H1 (cell line): ENCODE results near the gene NCK2. TPM values are rescaled to one million over a fixed set of nuclear protein-coding genes. Genes with fewer than 3 reads are reported as not detected.

ENCODE experiments used
- ASH2L ChIP-seq: fragments of 200-600, 300-600 bp; sonication (generic); IDR thresholded peaks from one replicate; pipeline ENCODE4 v1.7.1; 2017; ENCODE audit warnings: low read length
- CEBPB ChIP-seq: IDR thresholded peaks from 2 replicates; pipeline ENCODE4 v1.6.1; 2012; ENCODE audit warnings: low read depth, low read length
- CTBP2 ChIP-seq: IDR thresholded peaks from 2 replicates; pipeline ENCODE4 v1.7.0; 2011; ENCODE audit warnings: borderline replicate concordance, mild to moderate bottlenecking, moderate library complexity, mixed read lengths, low read length; ENCODE audit not compliant: insufficient read depth, insufficient read length
- E2F6 ChIP-seq: IDR thresholded peaks from 2 replicates; pipeline ENCODE4 v1.6.1; 2012; ENCODE audit warnings: inconsistent platforms
- EZH2 ChIP-seq: fragments of 200-600 bp; sonication (generic); IDR thresholded peaks from 2 replicates; pipeline ENCODE4 v1.7.1; 2012; ENCODE audit warnings: low read depth, mild to moderate bottlenecking, moderate library complexity, low read length, inconsistent platforms; ENCODE audit not compliant: severe bottlenecking
- NANOG ChIP-seq: IDR thresholded peaks from 2 replicates; pipeline ENCODE4 v1.6.1; 2011; ENCODE audit warnings: low read length, low read depth, mild to moderate bottlenecking, inconsistent platforms; ENCODE audit not compliant: insufficient read depth, poor library complexity, severe bottlenecking
- POLR2AphosphoS5 ChIP-seq: IDR thresholded peaks from 2 replicates; pipeline ENCODE4 v1.6.1; 2011; ENCODE audit warnings: low read depth, low read length
- TBP ChIP-seq: IDR thresholded peaks from 2 replicates; pipeline ENCODE4 v1.6.1; 2011; ENCODE audit warnings: low read depth, low read length, improper control_type of control experiment
- polyA plus RNA-seq, 7 experiments: library from polyadenylated mRNA; depleted of rRNA in 3 of 7; stranded (reverse) in 5 of 7; unstranded in 2 of 7; fragments of >200 nt in 5 of 7; fragments of 200-250 nt in 2 of 7; gene quantifications; 1 replicate in 5 of 7; 2 replicates in 1 of 7; 4 replicates in 1 of 7; pipeline versions ENCODE4 v1.2.1 to v1.2.3, GENCODE V29; 2011 to 2013; ENCODE audit warnings: missing spikeins in 2 of 7, mixed read lengths in 2 of 7
- total RNA-seq: library from RNA; stranded (reverse); fragmentation: NEBNext Ultra II Directional; extraction: Animal tissue kit (Norgen Biotek cat#: 25700); gene quantifications from 2 replicates; pipeline ENCODE4 v1.2.1, GENCODE V29; 2021

The NCK2 gene
- total and polyA plus RNA-seq, 2 of the 8 experiments (the other 6 are each of a cell fraction or from before 2014, with no cell fraction given), result 30.3 to 65.7 TPM

DNA sequence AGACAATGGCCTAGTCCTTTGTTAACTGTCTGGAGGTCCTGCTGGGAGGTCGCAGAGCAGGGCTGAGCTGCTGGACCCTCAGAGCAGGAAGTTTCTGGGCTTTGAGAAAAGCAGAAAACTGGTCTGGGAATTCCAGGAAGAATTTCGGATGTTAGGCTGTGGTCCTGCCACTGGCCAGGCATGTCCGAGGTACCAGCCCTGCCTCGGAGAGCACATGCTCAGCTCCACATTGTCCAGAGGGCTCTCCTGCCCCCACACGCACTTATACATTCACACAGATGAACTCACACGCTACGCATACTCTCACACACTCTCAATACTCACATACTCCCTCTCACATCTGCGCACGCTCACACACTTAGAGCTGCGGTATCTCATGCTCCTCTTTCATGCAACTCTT lies 146.1 kb downstream of the NCK2 start (continued):
- TF ChIP-seq ASH2L, result no peak
- no peak for TF ChIP-seq E2F6
- TF ChIP-seq CEBPB, result no peak
- no peak for TF ChIP-seq NANOG
- no peak for TF ChIP-seq EZH2
- no peak for TF ChIP-seq CTBP2
- no peak for TF ChIP-seq POLR2AphosphoS5
- TF ChIP-seq TBP, result no peak
